ENCODE data around the gene KTN1.

Gene KTN1

DNA sequence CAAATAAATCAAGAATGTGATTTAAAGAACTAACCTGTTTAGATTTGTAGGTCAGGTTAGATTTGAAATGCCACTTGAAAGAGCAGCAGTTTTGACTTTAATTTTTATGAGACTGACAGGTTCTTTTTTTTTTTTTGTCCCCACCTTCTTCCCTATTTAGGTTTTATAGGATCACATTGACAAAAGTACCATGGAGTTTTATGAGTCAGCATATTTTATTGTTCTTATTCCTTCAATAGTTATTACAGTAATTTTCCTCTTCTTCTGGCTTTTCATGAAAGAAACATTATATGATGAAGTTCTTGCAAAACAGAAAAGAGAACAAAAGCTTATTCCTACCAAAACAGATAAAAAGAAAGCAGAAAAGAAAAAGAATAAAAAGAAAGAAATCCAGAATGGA lies 31.9 kb downstream of the KTN1 start:
- Histone ChIP-seq H3K36me3 (ENCODE audit: control insufficient read depth, insufficient read depth, low read length) (no peaks in the 10 kb centered on the region; the same call in none of the 2 replicates), H3K27me3 (replicated peaks; ENCODE audit: control insufficient read depth, insufficient read depth, low read length) (no peaks in the 10 kb centered on the region), H3K4me3 (replicated peaks; ENCODE audit: low read depth, low read length) (no peak overlapping the region)
- TF ChIP-seq CTCF (IDR thresholded peaks at IDR 0.05; ENCODE audit: insufficient read depth, low read length, poor library complexity, severe bottlenecking): no peak
- no peak for DNase-seq (ENCODE audit: extremely low read depth, insufficient read length)

DNA sequence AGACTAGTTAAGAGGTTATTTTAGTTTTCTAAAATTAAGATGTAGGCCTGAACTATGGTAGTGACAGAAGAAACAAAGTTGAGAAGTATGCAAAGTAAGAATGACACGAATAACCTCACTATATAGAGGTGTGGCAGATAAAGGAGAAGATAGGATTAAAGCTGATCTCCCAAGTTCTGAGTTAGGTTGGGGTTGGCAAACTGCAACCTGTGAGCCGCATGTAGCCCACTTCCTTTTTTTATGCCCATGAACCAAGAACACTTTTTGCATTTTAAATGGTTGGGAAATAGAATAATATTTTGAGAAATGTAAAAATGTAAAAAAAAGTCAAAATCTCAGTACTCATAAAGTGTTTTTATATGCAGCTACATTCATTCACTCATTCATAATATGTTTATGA lies 34.3 kb downstream of the KTN1 start:
- Histone ChIP-seq H3K4me3 (replicated peaks; ENCODE audit: low read depth, low read length) (no peak overlapping the region), H3K27me3 (replicated peaks; ENCODE audit: control insufficient read depth, insufficient read depth, low read length) (no peaks in the 10 kb centered on the region), H3K36me3 (ENCODE audit: control insufficient read depth, insufficient read depth, low read length) (peaks cover 2% of the 10 kb centered on the region)
- DNase-seq (ENCODE audit: extremely low read depth, insufficient read length): no peak
- no peak for TF ChIP-seq CTCF (IDR thresholded peaks at IDR 0.05; ENCODE audit: insufficient read depth, low read length, poor library complexity, severe bottlenecking)

GRCh38 chr14:55620277-55620676 lies 40.3 kb downstream of the KTN1 start:
- peaks cover 9% of the 10 kb centered on the region for H3K36me3 ChIP-seq (ENCODE audit: control insufficient read depth, insufficient read depth, low read length)
- no peak overlapping the region for H3K4me3 ChIP-seq (replicated peaks; ENCODE audit: low read depth, low read length)
- TF ChIP-seq CTCF (IDR thresholded peaks at IDR 0.05; ENCODE audit: insufficient read depth, low read length, poor library complexity, severe bottlenecking): no peak
- no peaks in the 10 kb centered on the region for H3K27me3 ChIP-seq (replicated peaks; ENCODE audit: control insufficient read depth, insufficient read depth, low read length)
- DNase-seq (ENCODE audit: extremely low read depth, insufficient read length): no peak

- Histone ChIP-seq H3K36me3 (ENCODE audit: control insufficient read depth, insufficient read depth, low read length) (peaks cover 9% of the 10 kb centered on the region), H3K27me3 (replicated peaks; ENCODE audit: control insufficient read depth, insufficient read depth, low read length) (no peaks in the 10 kb centered on the region), H3K4me3 (replicated peaks; ENCODE audit: low read depth, low read length) (no peak overlapping the region)
- no peak for TF ChIP-seq CTCF (IDR thresholded peaks at IDR 0.05; ENCODE audit: insufficient read depth, low read length, poor library complexity, severe bottlenecking)
- no peak for DNase-seq (ENCODE audit: extremely low read depth, insufficient read length)
These were observed 41.0 kb downstream of the KTN1 start for GRCh38 chr14:55620981-55621380.

DNA sequence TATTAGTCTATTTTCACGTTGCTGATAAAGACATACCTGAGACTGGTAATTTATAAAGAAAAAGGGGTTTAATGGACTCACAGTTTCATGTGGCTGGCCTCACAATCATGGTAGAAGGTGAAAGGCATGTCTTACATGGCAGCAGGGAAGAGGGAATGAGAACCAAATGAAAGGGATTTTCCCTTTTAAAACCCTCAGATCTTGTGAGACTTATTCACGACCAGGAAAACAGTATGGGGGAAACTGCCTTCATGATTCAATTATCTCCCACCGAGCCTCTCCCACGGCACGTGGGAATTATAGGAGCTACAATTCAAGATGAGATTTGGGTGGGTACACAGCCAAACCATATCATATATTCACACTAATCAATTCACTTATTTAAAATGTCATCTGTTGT lies 41.4 kb downstream of the KTN1 start:
- Histone ChIP-seq H3K36me3 (ENCODE audit: control insufficient read depth, insufficient read depth, low read length) (peaks cover 9% of the 10 kb centered on the region), H3K27me3 (replicated peaks; ENCODE audit: control insufficient read depth, insufficient read depth, low read length) (no peaks in the 10 kb centered on the region), H3K4me3 (replicated peaks; ENCODE audit: low read depth, low read length) (no peak overlapping the region)
- TF ChIP-seq CTCF (IDR thresholded peaks at IDR 0.05; ENCODE audit: insufficient read depth, low read length, poor library complexity, severe bottlenecking): no peak
- DNase-seq (ENCODE audit: extremely low read depth, insufficient read length): no peak

- H3K27me3 ChIP-seq (replicated peaks; ENCODE audit: control insufficient read depth, insufficient read depth, low read length): no peaks in the 10 kb centered on the region
These were observed 44.9 kb downstream of the KTN1 start for GRCh38 chr14:55624913-55625312.

More at GRCh38 chr14:55624913-55625312, 44.9 kb downstream of the KTN1 start:
- TF ChIP-seq CTCF (IDR thresholded peaks at IDR 0.05; ENCODE audit: insufficient read depth, low read length, poor library complexity, severe bottlenecking): no peak
- no peak for DNase-seq (ENCODE audit: extremely low read depth, insufficient read length)
- no peak overlapping the region for H3K4me3 ChIP-seq (replicated peaks; ENCODE audit: low read depth, low read length)
- H3K36me3 ChIP-seq (ENCODE audit: control insufficient read depth, insufficient read depth, low read length): peaks cover 7% of the 10 kb centered on the region
